OCI-LY3 (cell line): ENCODE results near the gene SND1.

ENCODE experiments used
- H2AFZ ChIP-seq: fragments of 200-600, 300-600 bp; shearing (Covaris generic); 2 replicates; pipeline ENCODE4 v1.6.0; 2014; ENCODE audit warnings: antibody characterized with exemption, low read depth, low read length
- H3K27ac ChIP-seq: fragments of 200-600, 300-600 bp; sonication (generic); 2 replicates; pipeline ENCODE4 v1.5.1; 2014; ENCODE audit warnings: mild to moderate bottlenecking, low read length, moderate library complexity, mixed read lengths
- H3K27me3 ChIP-seq: fragments of 200-600, 300-600 bp; sonication (generic); 2 replicates; pipeline ENCODE4 v1.6.1; 2014; ENCODE audit warnings: low read depth, low read length, mixed read lengths
- H3K36me3 ChIP-seq: fragments of 200-600, 300-600 bp; sonication (generic); replicated peaks from 2 replicates; pipeline ENCODE3; 2014; ENCODE audit warnings: low read depth, low read length, mixed read lengths
- H3K4me1 ChIP-seq: fragments of 300-600, 200-600 bp; sonication (generic); 2 replicates; pipeline ENCODE4 v1.6.1; 2014; ENCODE audit warnings: low read length, mixed read lengths
- H3K4me2 ChIP-seq: fragments of 200-600, 300-600 bp; sonication (generic); 2 replicates; pipeline ENCODE4 v1.6.1; 2014; ENCODE audit warnings: low read length, mixed read lengths
- H3K4me3 ChIP-seq: fragments of 300-600, 200-600 bp; sonication (generic); 2 replicates; pipeline ENCODE4 v1.5.1; 2014; ENCODE audit warnings: antibody characterized with exemption, mild to moderate bottlenecking, low read length, moderate library complexity
- H3K79me2 ChIP-seq: fragments of 300-600, 200-600 bp; shearing (Covaris generic); 2 replicates; pipeline ENCODE4 v1.6.1; 2014; ENCODE audit warnings: mild to moderate bottlenecking, low read length, mixed read lengths
- H3K9ac ChIP-seq: fragments of 300-600, 200-600 bp; shearing (Covaris generic); 2 replicates; pipeline ENCODE4 v1.6.0; 2014; ENCODE audit warnings: mild to moderate bottlenecking, low read length, moderate library complexity
- H3K9me3 ChIP-seq: fragments of 200-600, 300-600 bp; shearing (Covaris generic); 2 replicates; pipeline ENCODE4 v1.6.1; 2014; ENCODE audit warnings: low read length, mixed read lengths; ENCODE audit not compliant: insufficient read depth
- H4K20me1 ChIP-seq: fragments of 200-600, 300-600 bp; sonication (generic); 2 replicates; pipeline ENCODE4 v1.6.1; 2016; ENCODE audit warnings: low read length, mixed read lengths; ENCODE audit not compliant: insufficient read depth
- CTCF ChIP-seq: fragments of 200-600, 300-600 bp; sonication (generic); IDR thresholded peaks from 2 replicates; pipeline ENCODE4 v1.5.1; 2014; ENCODE audit warnings: antibody characterized with exemption, low read length, low read depth
- EZH2phosphoT487 ChIP-seq: fragments of 200-600 bp; shearing (Covaris generic); IDR thresholded peaks from 2 replicates; pipeline ENCODE4 v1.6.1; 2018; ENCODE audit warnings: antibody characterized with exemption, mixed run types, low read depth

The SND1 gene

DNA sequence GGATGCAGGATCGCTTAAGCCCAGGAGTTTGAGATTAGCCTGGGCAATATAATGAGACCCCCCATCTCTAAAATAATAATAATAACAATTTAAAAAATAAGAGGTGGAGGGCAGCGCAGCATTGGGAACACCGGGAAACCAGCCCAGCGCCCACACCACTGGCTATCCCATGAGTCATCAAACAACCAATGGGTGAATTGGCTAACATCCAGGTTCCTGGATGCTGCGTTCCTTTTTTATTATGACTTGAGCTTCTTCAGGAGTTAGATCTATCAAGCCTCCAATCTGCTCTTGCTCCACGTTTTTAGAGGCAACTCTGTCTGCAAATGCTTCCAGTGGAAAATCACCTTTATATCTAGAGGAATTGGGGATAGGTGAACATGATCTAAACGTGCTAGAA lies 389.2 kb downstream of the SND1 start:
- H3K36me3 ChIP-seq: peaks cover 5% of the 10 kb centered on the region
- H2AFZ ChIP-seq: no peak overlapping the region
- no peak overlapping the region for H3K27ac ChIP-seq
- H3K4me1 ChIP-seq: peaks cover 26% of the 10 kb centered on the region
- H3K9me3 ChIP-seq: no peaks in the 10 kb centered on the region
- no peak for TF ChIP-seq CTCF
- TF ChIP-seq EZH2phosphoT487: no peak
- H3K79me2 ChIP-seq: peaks cover 14% of the 10 kb centered on the region
- H3K9ac ChIP-seq: no peak overlapping the region
- peaks cover 58% of the 10 kb centered on the region for H4K20me1 ChIP-seq
- H3K4me3 ChIP-seq: no peak overlapping the region
- H3K4me2 ChIP-seq: no peak overlapping the region
- H3K27me3 ChIP-seq: no peaks in the 10 kb centered on the region

GRCh38 chr7:128042012-128042411 lies 390.0 kb downstream of the SND1 start:
- H2AFZ ChIP-seq: no peak overlapping the region
- no peaks in the 10 kb centered on the region for H3K27me3 ChIP-seq
- no peak overlapping the region for H3K9ac ChIP-seq
- H4K20me1 ChIP-seq: peaks cover 50% of the 10 kb centered on the region
- H3K27ac ChIP-seq: no peak overlapping the region
- TF ChIP-seq EZH2phosphoT487 (no peak), CTCF (no peak)
- peaks cover 5% of the 10 kb centered on the region for H3K36me3 ChIP-seq
- H3K4me2 ChIP-seq: no peak overlapping the region
- H3K79me2 ChIP-seq: peaks cover 12% of the 10 kb centered on the region
- no peaks in the 10 kb centered on the region for H3K9me3 ChIP-seq
- no peak overlapping the region for H3K4me3 ChIP-seq
- peaks cover 18% of the 10 kb centered on the region for H3K4me1 ChIP-seq

DNA sequence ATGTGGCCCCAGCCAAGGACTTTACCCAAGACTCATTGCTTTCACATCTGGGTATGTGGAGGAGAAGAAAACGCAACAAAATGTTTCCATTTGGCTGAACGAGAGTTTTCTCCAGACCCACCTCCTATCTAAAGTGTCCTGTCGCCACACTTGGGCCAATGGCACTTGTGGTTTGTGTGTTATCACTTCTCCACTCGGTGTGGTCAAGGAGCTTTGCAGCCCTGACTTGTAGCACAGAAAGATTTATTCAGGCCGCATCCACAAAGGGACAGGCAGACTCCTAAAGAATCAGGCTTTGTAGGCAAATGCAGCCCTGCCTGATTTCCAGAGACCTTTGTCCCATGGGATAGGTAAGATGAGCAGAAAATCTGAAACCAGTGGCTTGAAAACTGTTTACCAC lies 392.1 kb downstream of the SND1 start:
- Histone ChIP-seq H3K4me1 (no peaks in the 10 kb centered on the region), H3K36me3 (peaks cover 5% of the 10 kb centered on the region), H2AFZ (no peak overlapping the region), H3K4me3 (no peak overlapping the region), H3K27ac (no peak overlapping the region), H4K20me1 (peaks cover 39% of the 10 kb centered on the region), H3K9ac (no peak overlapping the region), H3K27me3 (no peaks in the 10 kb centered on the region), H3K79me2 (peaks cover 4% of the 10 kb centered on the region), H3K4me2 (no peak overlapping the region), H3K9me3 (no peaks in the 10 kb centered on the region)
- TF ChIP-seq CTCF (no peak), EZH2phosphoT487 (no peak)

GRCh38 chr7:128045158-128045557 lies 393.2 kb downstream of the SND1 start:
- H4K20me1 ChIP-seq: peaks cover 32% of the 10 kb centered on the region
- H3K4me1 ChIP-seq: no peaks in the 10 kb centered on the region
- H2AFZ ChIP-seq: no peak overlapping the region
- no peaks in the 10 kb centered on the region for H3K9me3 ChIP-seq
- TF ChIP-seq CTCF (no peak), EZH2phosphoT487 (no peak)
- H3K4me2 ChIP-seq: no peak overlapping the region
- H3K4me3 ChIP-seq: no peak overlapping the region
- peaks cover 4% of the 10 kb centered on the region; the same call in 1 of the 2 replicates for H3K79me2 ChIP-seq
- no peaks in the 10 kb centered on the region for H3K27me3 ChIP-seq
- peaks cover 5% of the 10 kb centered on the region for H3K36me3 ChIP-seq
- no peak overlapping the region for H3K9ac ChIP-seq
- no peak overlapping the region for H3K27ac ChIP-seq
